G401.6 (cell line): ENCODE measurements around the gene GPX2.
A peak's percentile ranks its signal among the peaks of the same experiment; 100 is the strongest.

Experiments used
- FAIRE-seq: peaks from 2 replicates; lab custom pipeline; 2012; peaks lifted over from hg19 to GRCh38; lab: Jason Lieb, UNC

GPX2 gene

GRCh38 chr14:64912261-64912660, 30.3 kb downstream of the GPX2 start:
- no peak for FAIRE-seq

DNA sequence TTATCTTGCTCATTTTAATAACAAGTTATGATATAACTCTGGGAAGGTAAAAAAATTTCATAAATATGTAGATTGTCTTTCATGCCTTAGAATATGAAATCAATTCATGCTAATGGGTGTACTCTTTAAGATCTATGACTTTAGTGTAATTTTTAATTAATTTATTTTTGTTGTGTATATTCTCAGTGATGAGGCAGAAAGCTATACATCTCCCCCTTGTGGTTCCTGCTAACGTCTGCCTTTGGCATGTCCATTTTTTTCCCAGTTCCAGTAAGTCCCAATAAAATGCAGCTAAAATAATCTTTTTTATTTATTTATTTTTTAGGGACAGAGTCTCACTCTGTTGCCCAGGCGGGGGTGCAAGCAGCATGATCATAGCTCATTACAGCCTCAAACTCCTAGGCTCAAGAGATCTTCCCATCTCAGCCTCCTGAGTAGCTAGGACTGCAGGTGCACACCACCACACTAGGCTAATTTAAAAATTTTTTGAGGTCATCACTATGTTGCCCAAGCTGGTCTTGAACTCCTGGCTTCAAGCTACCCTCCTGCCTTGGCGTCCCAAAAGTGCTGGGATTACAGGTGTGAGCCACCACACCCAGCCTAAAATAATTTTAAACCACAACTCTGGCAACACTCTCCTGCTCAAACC, 31.6 kb downstream of the GPX2 start:
- FAIRE-seq = peak; percentile 80

GRCh38 chr14:64906022-64906421, 36.5 kb downstream of the GPX2 start:
- no peak for FAIRE-seq

DNA sequence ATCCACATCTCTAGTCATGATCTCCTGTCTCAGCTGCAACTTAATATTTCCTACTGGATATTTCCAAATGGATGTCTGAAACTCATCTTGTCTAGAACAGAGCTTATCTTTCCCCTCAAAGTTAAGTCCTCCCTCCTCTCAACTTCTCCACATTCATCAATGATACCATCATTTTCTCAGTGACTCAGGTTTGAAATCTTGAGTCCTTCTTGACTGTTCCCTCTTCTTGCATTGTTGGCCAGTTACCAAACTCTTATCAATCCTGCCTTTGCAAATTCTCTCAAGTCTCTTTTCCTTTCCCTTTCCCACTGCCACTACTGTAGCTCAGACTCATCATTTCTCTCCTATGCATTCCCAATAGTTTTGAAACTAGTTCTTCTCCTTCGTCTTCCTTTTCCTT, 42.6 kb downstream of the GPX2 start:
- FAIRE-seq = no peak

GRCh38 chr14:64891839-64892375, 50.6 kb downstream of the GPX2 start:
- FAIRE-seq = peak; percentile 73

DNA sequence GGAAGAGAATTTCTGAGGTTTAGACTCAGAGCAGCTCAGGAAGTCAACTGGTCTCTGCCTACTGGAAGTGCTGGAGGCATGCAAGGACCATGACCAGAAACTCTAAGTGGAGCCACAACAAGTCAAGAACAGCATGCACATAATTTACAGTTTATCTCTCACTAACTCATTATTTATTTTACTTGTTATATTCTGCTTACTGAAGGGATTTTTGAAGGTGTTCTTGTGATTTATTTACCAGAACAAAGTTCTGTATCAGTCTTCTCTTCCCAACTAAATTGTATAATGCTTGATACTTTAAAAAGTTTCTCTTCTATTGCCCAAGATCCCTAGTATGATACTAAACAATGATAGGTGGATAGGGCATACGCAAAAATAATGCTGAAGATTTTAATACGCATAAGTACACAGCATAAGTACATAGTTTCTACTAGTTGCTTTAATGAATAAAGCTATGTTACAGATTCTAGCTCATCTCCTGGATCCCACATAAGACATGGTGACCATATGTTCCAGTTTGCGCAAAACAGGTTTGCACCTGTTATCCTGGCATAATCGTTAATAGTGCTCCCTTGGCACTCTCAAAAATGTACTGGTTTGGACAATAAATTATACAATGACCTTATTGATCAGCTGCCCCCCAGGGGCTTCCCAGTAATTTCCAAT, 51.2 kb downstream of the GPX2 start:
- no peak for FAIRE-seq

- no peak for FAIRE-seq
These were observed 53.2 kb downstream of the GPX2 start for GRCh38 chr14:64889352-64889751.
